ENCODE results near the gene BBIP1. TPM values are rescaled to one million over a fixed set of nuclear protein-coding genes. Genes with fewer than 3 reads are reported as not detected.

The BBIP1 gene
- polyA plus RNA-seq, 1 donor, result 26.2 TPM

DNA sequence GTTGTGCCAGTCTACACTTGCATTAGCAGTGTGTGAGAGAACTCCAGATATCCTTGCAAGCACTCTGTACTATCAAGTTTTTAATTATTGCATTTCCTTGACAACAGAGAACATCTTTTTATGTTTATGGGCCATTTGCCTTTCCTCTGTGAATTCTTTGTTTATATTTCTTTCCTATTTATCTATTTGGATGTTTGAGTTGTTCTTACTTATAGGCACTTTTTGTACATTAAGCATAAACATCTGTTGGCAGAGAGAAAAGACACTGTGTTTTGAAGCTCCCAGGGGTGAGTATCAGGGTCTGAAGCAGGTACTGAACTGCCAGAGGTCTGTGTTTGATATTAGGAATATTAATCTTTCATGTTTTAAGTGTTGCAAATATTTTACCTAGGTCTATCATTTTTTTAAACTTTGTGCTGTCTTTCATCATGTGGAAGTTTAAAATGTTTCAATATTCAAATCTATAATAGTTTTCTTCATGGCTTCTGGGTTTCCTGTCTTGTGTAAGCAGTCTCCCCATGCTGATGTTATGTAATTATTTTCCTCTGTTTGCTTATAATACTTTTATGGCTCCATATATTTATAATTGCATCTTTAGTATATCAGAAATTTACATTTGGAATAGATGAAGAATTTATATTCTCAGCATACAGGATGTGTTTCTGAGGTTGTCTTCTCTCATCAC, 64.9 kb downstream of the BBIP1 start:
- no peaks in the 10 kb centered on the region for H3K9me3 ChIP-seq (ENCODE audit: control insufficient read depth, low read depth, low read length)
- peaks cover 38% of the 10 kb centered on the region for H3K4me1 ChIP-seq (ENCODE audit: control insufficient read depth, insufficient read depth, low read length)
- no peak overlapping the region for H3K4me3 ChIP-seq (ENCODE audit: low read length)
- no peak for DNase-seq
- no peaks in the 10 kb centered on the region for H3K36me3 ChIP-seq (ENCODE audit: control insufficient read depth, insufficient read depth, low read length)
- no peaks in the 10 kb centered on the region for H3K27me3 ChIP-seq (ENCODE audit: control insufficient read depth, insufficient read depth, low read length)
- H3K27ac ChIP-seq (ENCODE audit: low read length), result no peak overlapping the region

DNA sequence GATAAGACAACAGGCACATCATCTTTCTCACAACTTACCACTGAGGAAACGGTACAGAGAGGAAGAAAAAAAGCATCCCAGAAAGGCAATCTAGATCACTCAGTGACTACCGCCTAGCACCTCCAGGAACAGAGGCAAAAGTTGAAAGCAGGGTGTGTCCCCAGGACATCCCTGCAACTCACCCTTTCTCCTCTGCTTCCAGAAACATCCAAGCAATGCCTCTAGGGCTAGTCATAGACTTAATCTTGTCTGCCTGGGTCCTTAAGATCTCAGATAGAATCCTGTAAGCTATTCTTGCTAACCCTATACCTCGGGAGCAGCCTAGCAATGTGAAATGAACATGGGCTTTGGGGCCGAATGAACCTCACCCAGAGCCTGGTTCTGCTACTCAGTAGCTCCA, 66.0 kb downstream of the BBIP1 start:
- no peak for DNase-seq
- H3K4me1 ChIP-seq (ENCODE audit: control insufficient read depth, insufficient read depth, low read length), result peaks cover 29% of the 10 kb centered on the region
- H3K27me3 ChIP-seq (ENCODE audit: control insufficient read depth, insufficient read depth, low read length), result no peaks in the 10 kb centered on the region
- no peaks in the 10 kb centered on the region for H3K9me3 ChIP-seq (ENCODE audit: control insufficient read depth, low read depth, low read length)
- H3K27ac ChIP-seq (ENCODE audit: low read length), result peak overlapping the region; percentile 87
- H3K4me3 ChIP-seq (ENCODE audit: low read length), result no peak overlapping the region
- H3K36me3 ChIP-seq (ENCODE audit: control insufficient read depth, insufficient read depth, low read length), result no peaks in the 10 kb centered on the region
- WGBS (ENCODE audit: insufficient coverage, low lambda C conversion rate), result no CpG with 5 or more reads among the region's 4 CpGs

GRCh38 chr10:110852255-110852896, 66.6 kb downstream of the BBIP1 start:
- WGBS (ENCODE audit: insufficient coverage, low lambda C conversion rate), result no CpG with 5 or more reads among the region's 7 CpGs
- peak overlapping the region; percentile 87 for H3K27ac ChIP-seq (ENCODE audit: low read length)
- no peaks in the 10 kb centered on the region for H3K36me3 ChIP-seq (ENCODE audit: control insufficient read depth, insufficient read depth, low read length)
- DNase-seq, result peak; percentile 88 to 93
- no peak overlapping the region for H3K4me3 ChIP-seq (ENCODE audit: low read length)
- H3K4me1 ChIP-seq (ENCODE audit: control insufficient read depth, insufficient read depth, low read length), result peaks cover 26% of the 10 kb centered on the region
- no peaks in the 10 kb centered on the region for H3K9me3 ChIP-seq (ENCODE audit: control insufficient read depth, low read depth, low read length)
- H3K27me3 ChIP-seq (ENCODE audit: control insufficient read depth, insufficient read depth, low read length), result no peaks in the 10 kb centered on the region

DNA sequence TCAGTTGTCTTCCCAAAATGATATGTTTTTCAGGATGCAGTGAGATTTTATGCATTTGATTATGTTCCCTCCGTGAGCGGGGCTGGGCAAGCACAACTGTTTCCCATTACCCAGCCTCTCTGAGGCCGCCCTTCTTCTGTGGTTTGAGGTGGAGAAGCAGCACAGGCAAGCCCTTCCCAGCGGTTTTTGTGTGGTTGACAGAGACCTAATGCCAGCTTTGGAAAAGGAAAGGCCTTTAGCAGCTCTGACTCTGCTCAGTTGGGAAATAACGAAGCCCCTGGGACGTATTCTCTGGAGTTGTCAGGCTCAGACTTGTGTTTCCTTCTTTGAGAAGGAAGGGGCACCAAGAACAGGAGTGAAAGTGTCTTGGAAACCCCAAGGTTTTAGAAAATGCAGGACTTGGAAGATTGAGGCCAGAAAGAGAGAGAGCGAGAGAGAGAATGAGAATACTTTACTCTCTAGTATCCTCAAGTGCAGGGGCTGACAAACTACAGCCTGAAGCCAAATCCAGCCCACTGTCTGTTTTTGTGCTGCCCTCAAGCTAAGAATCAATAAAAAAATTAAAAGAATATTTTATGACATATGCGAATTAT, 67.9 kb downstream of the BBIP1 start:
- H3K27ac ChIP-seq (ENCODE audit: low read length), result no peak overlapping the region
- peaks cover 35% of the 10 kb centered on the region for H3K4me1 ChIP-seq (ENCODE audit: control insufficient read depth, insufficient read depth, low read length)

GRCh38 chr10:110850099-110850498, 68.9 kb downstream of the BBIP1 start:
- H3K36me3 ChIP-seq (ENCODE audit: control insufficient read depth, insufficient read depth, low read length), result no peaks in the 10 kb centered on the region
- no peak overlapping the region for H3K4me3 ChIP-seq (ENCODE audit: low read length)
- no CpG with 5 or more reads among the region's 3 CpGs for WGBS (ENCODE audit: insufficient coverage, low lambda C conversion rate)
- no peak overlapping the region for H3K27ac ChIP-seq (ENCODE audit: low read length)
- DNase-seq, result no peak
- peaks cover 45% of the 10 kb centered on the region for H3K4me1 ChIP-seq (ENCODE audit: control insufficient read depth, insufficient read depth, low read length)
- no peaks in the 10 kb centered on the region for H3K27me3 ChIP-seq (ENCODE audit: control insufficient read depth, insufficient read depth, low read length)
- H3K9me3 ChIP-seq (ENCODE audit: control insufficient read depth, low read depth, low read length), result no peaks in the 10 kb centered on the region

More for the DNA sequence above, 67.9 kb downstream of the BBIP1 start:
- H3K27me3 ChIP-seq (ENCODE audit: control insufficient read depth, insufficient read depth, low read length), result no peaks in the 10 kb centered on the region
- no peaks in the 10 kb centered on the region for H3K9me3 ChIP-seq (ENCODE audit: control insufficient read depth, low read depth, low read length)
- no peak overlapping the region for H3K4me3 ChIP-seq (ENCODE audit: low read length)
- WGBS (ENCODE audit: insufficient coverage, low lambda C conversion rate), result 93% methylated on average over 2 of the region's 8 CpGs
- H3K36me3 ChIP-seq (ENCODE audit: control insufficient read depth, insufficient read depth, low read length), result no peaks in the 10 kb centered on the region
- no peak for DNase-seq

Other genes with a start within 250 kb of the BBIP1 start
- gene PDCD4, start 47.3 kb downstream of the BBIP1 start, polyA plus RNA-seq, result 297 TPM
- gene SHOC2, start 424 bp upstream of the BBIP1 start, polyA plus RNA-seq, result 34.3 TPM
- 5.4 TPM for gene ADRA2A, start 157.8 kb upstream of the BBIP1 start, polyA plus RNA-seq

Measured in large intestine (tissue), 3 donors.